Body of pancreas (tissue), 4 donors: ENCODE measurements around the gene CDS2. TPM values are rescaled to one million over a fixed set of nuclear protein-coding genes. Genes with fewer than 3 reads are reported as not detected.
A peak's percentile ranks its signal among the peaks of the same experiment; 100 is the strongest.

ENCODE experiments used
- ATAC-seq: fragments of 150-250 bp; one replicate; pipeline ENCODE4 v1.9.1; 2016
- DNase-seq, 4 donors: peaks; one replicate each; pipeline ENCODE4 v3.0.0-alpha.2; 2019
- H3K27ac ChIP-seq, 4 donors: fragments of 200-600 bp; sonication (generic); 1 replicate in 3 of 4; 2 replicates in 1 of 4; pipeline versions ENCODE4 v1.5.1 to v1.6.1; 2016 to 2019; ENCODE audit warnings: mild to moderate bottlenecking in 1 of 4, mixed read lengths in 1 of 4, moderate library complexity in 1 of 4
- H3K27me3 ChIP-seq, 2 donors: fragments of 200-600 bp; sonication (generic); one replicate each; pipeline ENCODE4 v1.6.0; 2016; ENCODE audit warnings: mild to moderate bottlenecking in 1 of 2
- H3K36me3 ChIP-seq, 2 donors: fragments of 200-600 bp; sonication (generic); replicated peaks in 1 of 2; 2 replicates each; pipeline ENCODE4 v1.5.1; 2016; ENCODE audit warnings: low read depth in 2 of 2; ENCODE audit not compliant: insufficient read depth in 1 of 2
- H3K4me1 ChIP-seq: fragments of 200-600 bp; sonication (generic); one replicate; pipeline ENCODE4 v1.6.0; 2016
- H3K4me3 ChIP-seq, 2 donors: fragments of 200-600 bp; sonication (generic); 1 replicate in 1 of 2; 2 replicates in 1 of 2; pipeline ENCODE4 v1.5.1; 2016 to 2019
- H3K9me3 ChIP-seq, 3 donors: fragments of 200-600 bp; sonication (generic); 1 replicate in 2 of 3; 2 replicates in 1 of 3; pipeline ENCODE4 v1.5.1; 2016
- CTCF ChIP-seq, 7 experiments: fragments of 450-650 bp in 4 of 7; fragments of 200-600 bp in 3 of 7; sonication (generic) in 3 of 7; IDR thresholded peaks; one replicate each; pipeline ENCODE4 v1.5.1; 2016 to 2019; ENCODE audit warnings: antibody characterized with exemption in 7 of 7
- POLR2A ChIP-seq, 3 donors: fragments of 450-650 bp; IDR thresholded peaks; one replicate each; pipeline ENCODE4 v1.6.1; 2016; ENCODE audit warnings: antibody characterized with exemption in 3 of 3, mild to moderate bottlenecking in 2 of 3
- WGBS, 2 donors: methylation state at CpG; one replicate each; pipeline ENCODE4 v1.1.5; 2017; 5-methylcytosine and 5-hydroxymethylcytosine counted together
- intact Hi-C: fragments of 100-400 bp; cut with DNase I; formaldehyde crosslinking; loops from one replicate; pipeline ENCODE4 v1.15.1; 2023
- total RNA-seq, 2 donors: library from RNA; depleted of rRNA; stranded (reverse); fragments of >200 nt; gene quantifications; one replicate each; pipeline ENCODE4 v1.1.0, GENCODE V29; 2016

Gene CDS2
- total RNA-seq, 2 donors from 2014 or later, result 10.2 to 13.5 TPM

- H3K4me3 ChIP-seq, result no peak overlapping the region
- TF ChIP-seq POLR2A (IDR thresholded peaks at IDR 0.05) (no peak), CTCF (IDR thresholded peaks at IDR 0.05) (no peak)
- H3K27ac ChIP-seq, result no peak overlapping the region
- WGBS, 2 donors, result 90 to 91% methylated on average over 6 of the region's 6 CpGs
- no peaks in the 10 kb centered on the region for H3K9me3 ChIP-seq
- DNase-seq (no peak), ATAC-seq (no peak)
- intact Hi-C loops, result no loop called here
- no peaks in the 10 kb centered on the region for H3K36me3 ChIP-seq
- H3K4me1 ChIP-seq, result peaks cover 11% of the 10 kb centered on the region
- no peaks in the 10 kb centered on the region for H3K27me3 ChIP-seq
These were observed 7.2 kb downstream of the CDS2 start for GRCh38 chr20:5133998-5134397.

GRCh38 chr20:5135363-5136012, 8.7 kb downstream of the CDS2 start:
- no peak overlapping the region for H3K27ac ChIP-seq
- TF ChIP-seq CTCF (IDR thresholded peaks at IDR 0.05) (no peak), POLR2A (IDR thresholded peaks at IDR 0.05) (no peak)
- no peaks in the 10 kb centered on the region for H3K27me3 ChIP-seq
- no peaks in the 10 kb centered on the region for H3K9me3 ChIP-seq
- 39 to 57% methylated on average over 3 to 4 of the region's 4 CpGs for WGBS, 2 donors
- no peak for ATAC-seq
- H3K4me1 ChIP-seq, result peaks cover 11% of the 10 kb centered on the region
- no peaks in the 10 kb centered on the region for H3K36me3 ChIP-seq
- intact Hi-C loops, result no loop called here
- no peak overlapping the region for H3K4me3 ChIP-seq
- DNase-seq, result peak in 1 of 4 donors; percentile 15

GRCh38 chr20:5136096-5136495, 9.3 kb downstream of the CDS2 start:
- DNase-seq (no peak), ATAC-seq (no peak)
- H3K36me3 ChIP-seq, result no peaks in the 10 kb centered on the region
- H3K27me3 ChIP-seq, result no peaks in the 10 kb centered on the region
- H3K4me3 ChIP-seq, result no peak overlapping the region
- peaks cover 11% of the 10 kb centered on the region for H3K4me1 ChIP-seq
- no peak overlapping the region for H3K27ac ChIP-seq
- 53% methylated on average over 4 of the region's 4 CpGs for WGBS, 2 donors
- H3K9me3 ChIP-seq, result no peaks in the 10 kb centered on the region
- intact Hi-C loops, result no loop called here
- TF ChIP-seq CTCF (IDR thresholded peaks at IDR 0.05), result no peak
- TF ChIP-seq POLR2A (IDR thresholded peaks at IDR 0.05), result no peak

DNA sequence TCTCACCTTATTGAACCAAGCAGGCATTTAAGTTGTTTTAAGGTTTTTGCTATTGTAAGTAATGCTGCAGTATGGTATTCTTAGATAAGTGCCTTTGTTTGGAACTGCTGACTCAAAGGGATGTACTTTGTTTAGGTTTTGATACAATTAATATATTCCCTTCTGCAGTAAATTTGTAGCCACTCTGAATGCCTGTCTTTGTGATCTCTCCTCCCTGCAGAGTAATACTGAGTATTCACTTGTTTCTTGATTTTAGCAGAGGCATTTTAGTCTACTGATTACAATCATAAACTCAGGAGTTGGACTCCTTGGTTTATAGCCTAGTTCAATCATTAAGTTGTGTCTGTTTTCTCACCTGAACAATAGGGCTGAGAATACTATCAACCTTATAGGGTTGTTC, 13.4 kb downstream of the CDS2 start:
- Histone ChIP-seq H3K9me3 (no peaks in the 10 kb centered on the region), H3K4me3 (no peak overlapping the region), H3K27me3 (no peaks in the 10 kb centered on the region), H3K36me3 (no peaks in the 10 kb centered on the region), H3K27ac (no peak overlapping the region), H3K4me1 (peaks cover 33% of the 10 kb centered on the region)
- ATAC-seq, result no peak
- no peak for TF ChIP-seq CTCF (IDR thresholded peaks at IDR 0.05)
- TF ChIP-seq POLR2A (IDR thresholded peaks at IDR 0.05), result no peak
- intact Hi-C loops, result loop anchor here (5.0 kb wide), 1 partner anchor 37 kb away; no protein-coding TSS in a partner anchor
- DNase-seq, result no peak

- H3K27me3 ChIP-seq, result no peaks in the 10 kb centered on the region
- no peak for TF ChIP-seq POLR2A (IDR thresholded peaks at IDR 0.05)
- TF ChIP-seq CTCF (IDR thresholded peaks at IDR 0.05), result no peak
- no peak for DNase-seq
- H3K36me3 ChIP-seq, result no peaks in the 10 kb centered on the region
- H3K9me3 ChIP-seq, result no peaks in the 10 kb centered on the region
- no peak overlapping the region for H3K27ac ChIP-seq
- H3K4me1 ChIP-seq, result peaks cover 30% of the 10 kb centered on the region
- no peak overlapping the region for H3K4me3 ChIP-seq
- 38 to 45% methylated on average over 2 of the region's 2 CpGs for WGBS, 2 donors
- ATAC-seq, result no peak
- intact Hi-C loops, result loop anchor here (5.0 kb wide), 1 partner anchor 36 kb away; no protein-coding TSS in a partner anchor
These were observed 14.8 kb downstream of the CDS2 start for GRCh38 chr20:5141615-5142014.
